ENCODE data around the gene IGFBP2.

GRCh38 chr2:216660496-216660895, 27.3 kb downstream of the IGFBP2 start:
- TF ChIP-seq, protein P1, sequence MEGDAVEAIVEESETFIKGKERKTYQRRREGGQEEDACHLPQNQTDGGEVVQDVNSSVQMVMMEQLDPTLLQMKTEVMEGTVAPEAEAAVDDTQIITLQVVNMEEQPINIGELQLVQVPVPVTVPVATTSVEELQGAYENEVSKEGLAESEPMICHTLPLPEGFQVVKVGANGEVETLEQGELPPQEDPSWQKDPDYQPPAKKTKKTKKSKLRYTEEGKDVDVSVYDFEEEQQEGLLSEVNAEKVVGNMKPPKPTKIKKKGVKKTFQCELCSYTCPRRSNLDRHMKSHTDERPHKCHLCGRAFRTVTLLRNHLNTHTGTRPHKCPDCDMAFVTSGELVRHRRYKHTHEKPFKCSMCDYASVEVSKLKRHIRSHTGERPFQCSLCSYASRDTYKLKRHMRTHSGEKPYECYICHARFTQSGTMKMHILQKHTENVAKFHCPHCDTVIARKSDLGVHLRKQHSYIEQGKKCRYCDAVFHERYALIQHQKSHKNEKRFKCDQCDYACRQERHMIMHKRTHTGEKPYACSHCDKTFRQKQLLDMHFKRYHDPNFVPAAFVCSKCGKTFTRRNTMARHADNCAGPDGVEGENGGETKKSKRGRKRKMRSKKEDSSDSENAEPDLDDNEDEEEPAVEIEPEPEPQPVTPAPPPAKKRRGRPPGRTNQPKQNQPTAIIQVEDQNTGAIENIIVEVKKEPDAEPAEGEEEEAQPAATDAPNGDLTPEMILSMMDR (IDR thresholded peaks at IDR 0.05): no peak
- TF ChIP-seq POLR2AphosphoS5 (IDR thresholded peaks at IDR 0.05; ENCODE audit: low read depth, low read length) (no peak), SIN3A (IDR thresholded peaks at IDR 0.05; ENCODE audit: borderline replicate concordance, insufficient read depth, low read depth, low read length) (no peak)
